HG03103 (cell line): ENCODE measurements around the gene FAM50B.
"Not testable (repeated sequence)": the region's sequence is repeated elsewhere in the genome, so short reads cannot be mapped to it uniquely, and the experiment has no call there.

ENCODE experiments used
- ATAC-seq: cut with Tn5 transposase; IDR thresholded peaks from one replicate; pipeline ENCODE4 v1.9.1; 2021; ENCODE audit warnings: low read depth; ENCODE audit not compliant: unreplicated experiment

FAM50B gene

DNA sequence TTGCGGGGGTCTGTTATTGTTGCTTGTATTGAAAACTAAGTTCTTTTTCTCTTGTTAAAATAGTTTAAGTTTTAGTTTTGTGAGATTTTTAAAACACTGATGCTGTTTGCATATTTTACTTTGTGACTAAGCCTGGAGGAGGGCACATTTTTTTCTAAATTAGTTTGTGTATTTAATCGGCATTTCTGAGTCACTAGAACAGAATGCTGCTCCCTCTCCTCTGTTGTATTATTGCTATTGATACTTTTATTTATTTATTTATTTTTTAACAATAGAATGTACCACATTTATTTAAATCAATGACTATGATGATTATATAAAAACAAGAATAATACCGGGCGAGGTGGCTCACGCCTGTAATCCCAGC, 5.1 kb upstream of the FAM50B start:
- no peak for ATAC-seq

DNA sequence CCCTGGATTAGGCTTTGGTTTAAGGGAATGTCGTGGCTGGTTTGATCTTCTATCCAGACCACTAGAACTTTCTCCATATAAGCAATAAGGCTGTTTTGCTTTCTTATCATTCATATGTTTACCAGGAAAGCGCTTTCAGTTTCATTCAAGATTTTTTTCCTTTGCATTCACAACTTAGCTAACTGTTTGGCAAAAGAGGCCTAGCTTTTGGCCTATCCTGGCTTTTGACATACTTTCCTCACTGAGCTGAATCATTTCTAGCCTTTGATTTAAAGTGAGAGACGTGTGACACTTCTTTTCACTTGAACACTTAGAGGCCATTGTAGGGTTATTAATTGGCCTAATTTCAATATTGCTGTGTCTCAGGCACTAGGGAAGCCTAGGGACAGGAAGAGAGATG, 1.7 kb upstream of the FAM50B start:
- no peak for ATAC-seq

DNA sequence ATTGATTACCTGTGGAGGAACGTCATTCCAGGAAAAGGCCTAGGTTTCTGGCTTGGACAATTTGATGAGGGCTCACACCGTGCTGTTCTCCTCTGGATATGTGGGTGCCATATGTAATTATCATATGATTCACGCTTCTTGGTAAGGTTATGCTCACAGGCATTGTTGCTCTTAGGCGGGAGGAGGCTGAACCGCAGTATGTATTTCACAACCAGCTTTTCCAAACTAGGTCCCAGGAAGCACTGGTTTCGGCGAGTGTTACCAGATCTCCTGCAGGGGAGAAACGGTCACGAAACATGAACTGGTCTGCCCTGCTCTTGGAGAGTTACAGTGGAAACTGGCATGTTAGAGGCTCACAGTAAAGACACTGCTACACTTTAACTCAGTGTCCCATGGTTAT, 793 bp upstream of the FAM50B start:
- ATAC-seq = no peak

DNA sequence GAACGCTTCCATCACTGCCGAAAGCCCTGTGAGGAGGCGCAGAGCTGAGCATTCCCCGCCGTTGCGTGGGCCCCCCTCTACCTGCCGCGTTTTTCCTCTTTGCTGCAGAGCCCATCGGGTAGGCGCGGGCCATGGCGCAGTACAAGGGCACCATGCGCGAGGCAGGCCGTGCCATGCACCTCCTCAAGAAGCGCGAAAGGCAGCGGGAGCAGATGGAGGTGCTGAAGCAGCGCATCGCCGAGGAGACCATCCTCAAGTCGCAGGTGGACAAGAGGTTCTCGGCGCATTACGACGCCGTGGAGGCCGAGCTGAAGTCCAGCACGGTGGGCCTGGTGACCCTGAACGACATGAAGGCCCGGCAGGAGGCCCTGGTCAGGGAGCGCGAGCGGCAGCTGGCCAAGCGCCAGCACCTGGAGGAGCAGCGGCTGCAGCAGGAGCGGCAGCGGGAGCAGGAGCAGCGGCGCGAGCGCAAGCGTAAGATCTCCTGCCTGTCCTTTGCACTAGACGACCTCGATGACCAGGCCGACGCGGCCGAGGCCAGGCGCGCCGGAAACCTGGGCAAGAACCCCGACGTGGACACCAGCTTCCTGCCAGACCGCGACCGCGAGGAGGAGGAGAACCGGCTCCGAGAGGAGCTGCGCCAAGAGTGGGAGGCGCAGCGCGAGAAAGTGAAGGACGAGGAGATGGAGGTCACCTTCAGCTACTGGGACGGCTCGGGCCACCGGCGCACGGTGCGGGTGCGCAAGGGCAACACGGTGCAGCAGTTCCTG, 693 bp downstream of the FAM50B start:
- no peak for ATAC-seq

DNA sequence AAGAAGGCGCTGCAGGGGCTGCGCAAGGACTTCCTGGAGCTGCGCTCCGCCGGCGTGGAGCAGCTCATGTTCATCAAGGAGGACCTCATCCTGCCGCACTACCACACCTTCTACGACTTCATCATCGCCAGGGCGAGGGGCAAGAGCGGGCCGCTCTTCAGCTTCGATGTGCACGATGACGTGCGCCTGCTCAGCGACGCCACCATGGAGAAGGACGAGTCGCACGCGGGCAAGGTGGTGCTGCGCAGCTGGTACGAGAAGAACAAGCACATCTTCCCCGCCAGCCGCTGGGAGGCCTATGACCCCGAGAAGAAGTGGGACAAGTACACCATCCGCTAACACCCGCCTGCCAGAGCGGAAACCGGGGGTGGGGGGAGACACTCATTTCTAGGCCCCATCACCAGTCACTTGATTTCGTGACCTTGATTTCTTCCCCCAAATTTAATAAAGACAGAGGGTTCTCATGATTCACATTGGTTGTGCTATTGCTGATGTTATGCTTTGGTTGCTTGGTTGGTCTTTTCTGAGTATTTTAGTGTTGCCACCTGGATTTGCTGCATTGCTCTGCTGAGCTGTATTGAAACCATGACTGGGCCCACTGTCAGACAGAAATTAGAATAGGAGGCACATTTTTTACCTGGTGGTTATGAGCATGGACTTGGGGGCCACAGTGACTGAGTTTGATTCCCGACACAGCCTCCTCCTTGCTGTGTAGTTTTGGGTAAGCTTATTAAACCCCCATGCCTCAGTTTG, 1.5 kb downstream of the FAM50B start:
- ATAC-seq = no peak

DNA sequence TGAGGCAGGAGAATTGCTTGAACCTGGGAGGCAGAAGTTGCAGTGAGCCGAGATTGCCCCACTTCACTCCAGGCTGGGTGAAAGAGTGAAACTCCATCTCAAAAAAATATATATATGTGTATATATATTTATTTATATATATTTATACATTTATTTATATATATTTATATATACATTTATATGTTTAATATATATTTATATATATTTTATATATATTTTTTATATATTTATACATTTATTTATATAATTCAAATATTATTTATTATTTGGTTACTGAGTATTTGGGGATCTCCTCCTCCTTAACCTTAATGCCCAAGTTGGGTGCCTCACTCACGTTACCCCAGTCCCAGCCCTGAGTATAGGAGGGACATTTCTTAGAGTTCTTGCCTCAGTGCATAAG, 2.7 kb downstream of the FAM50B start:
- no peak for ATAC-seq

DNA sequence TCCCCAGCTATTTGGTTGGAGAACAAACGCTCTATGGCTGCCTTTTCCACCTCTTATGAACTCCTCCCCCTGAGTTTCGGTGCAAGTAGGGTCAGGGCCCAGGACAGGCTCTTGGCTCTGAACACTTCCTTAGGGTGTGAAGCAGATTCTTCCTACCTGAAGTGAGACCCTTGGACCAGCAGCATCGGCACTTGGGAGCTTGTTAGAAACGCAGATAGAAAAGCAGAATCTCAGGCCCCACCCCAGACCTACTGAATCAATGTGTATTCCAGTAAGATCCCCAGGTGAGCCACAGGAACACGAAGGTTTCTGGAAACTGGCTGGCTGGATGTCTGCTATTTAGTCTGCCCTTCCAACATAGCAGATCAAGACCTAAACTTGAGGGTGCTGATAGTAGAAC, 3.2 kb downstream of the FAM50B start:
- ATAC-seq = no peak

DNA sequence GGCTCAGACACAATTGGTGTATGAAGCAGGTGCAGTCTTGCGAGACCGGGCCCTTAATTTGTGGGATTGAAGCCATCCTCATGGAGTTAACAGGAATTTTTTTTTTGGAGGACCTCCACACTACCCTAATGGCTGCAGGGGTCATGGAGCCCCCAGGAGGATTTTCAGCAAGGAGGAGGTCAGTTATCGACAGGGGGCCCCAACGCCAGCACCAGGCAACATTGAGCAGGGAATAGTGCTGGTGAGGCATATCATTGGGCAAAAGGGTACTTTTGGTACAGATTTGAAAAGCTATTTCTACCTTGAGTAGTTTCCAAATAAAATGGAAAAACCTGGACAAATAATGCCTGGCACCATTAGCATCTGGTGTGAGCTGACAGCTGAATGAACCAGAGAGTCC, 6.7 kb downstream of the FAM50B start:
- ATAC-seq = no peak

DNA sequence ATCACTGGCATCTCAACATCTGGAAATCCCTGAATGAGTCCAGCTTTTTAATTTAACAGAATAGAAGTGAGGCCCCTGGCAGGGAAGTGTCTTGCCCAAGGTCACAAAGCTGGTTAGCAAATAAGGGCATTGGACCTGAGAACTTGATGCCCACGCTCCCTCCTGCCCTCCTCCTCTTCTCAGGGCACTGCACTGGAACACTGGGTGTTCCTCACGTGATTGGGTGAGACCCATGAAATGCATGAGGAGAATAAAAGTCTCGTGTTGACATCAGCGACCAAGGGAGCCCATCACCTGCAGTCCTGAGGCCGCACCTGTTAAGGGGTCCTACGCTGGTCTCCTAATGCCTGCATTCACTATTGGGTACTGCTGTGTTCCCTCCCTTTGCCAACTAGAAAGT, 7.4 kb downstream of the FAM50B start:
- ATAC-seq = no peak

DNA sequence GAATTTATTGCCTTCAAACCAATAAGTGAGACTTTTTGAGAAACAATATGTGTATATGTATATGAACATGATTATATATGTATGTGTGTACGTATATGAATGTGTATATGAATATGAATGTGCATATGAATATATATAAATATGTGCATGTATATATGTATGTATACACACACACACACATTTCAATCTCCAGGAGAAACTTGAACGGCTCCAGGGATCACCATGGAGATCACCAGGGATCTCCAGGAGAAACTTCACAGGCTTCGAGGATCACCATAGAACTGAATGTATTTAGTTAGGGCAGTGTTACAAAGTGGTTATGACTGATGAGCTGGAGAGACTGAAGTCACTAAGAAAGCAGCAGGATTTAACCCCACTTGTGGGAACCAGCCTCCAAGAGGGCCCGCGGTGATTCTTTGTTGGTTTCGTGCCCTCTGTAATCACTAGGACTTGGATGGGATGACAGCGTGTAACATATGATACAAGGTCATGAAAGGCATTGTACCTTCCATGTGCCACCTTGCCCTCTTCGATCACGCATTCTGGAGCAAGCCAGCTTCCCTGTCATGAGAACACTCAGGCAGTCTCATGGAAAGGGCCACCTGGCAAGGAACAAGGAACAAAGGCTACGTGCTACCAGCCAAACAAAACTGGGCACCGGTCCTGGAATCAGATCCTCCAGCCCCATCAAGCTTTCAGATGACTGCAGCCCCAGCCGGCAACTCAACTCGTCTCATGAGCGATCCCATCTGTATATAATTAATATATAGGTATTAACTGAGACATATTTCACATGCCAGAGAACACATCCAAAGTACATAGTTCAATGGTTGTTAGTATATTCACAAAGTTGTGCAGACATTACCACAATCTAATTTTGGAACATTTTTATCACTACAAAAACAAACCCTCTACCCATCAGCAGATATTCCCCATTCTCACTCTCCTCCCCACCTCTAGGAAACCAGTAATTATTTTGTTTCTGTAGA, 8.6 kb downstream of the FAM50B start:
- no peak for ATAC-seq

DNA sequence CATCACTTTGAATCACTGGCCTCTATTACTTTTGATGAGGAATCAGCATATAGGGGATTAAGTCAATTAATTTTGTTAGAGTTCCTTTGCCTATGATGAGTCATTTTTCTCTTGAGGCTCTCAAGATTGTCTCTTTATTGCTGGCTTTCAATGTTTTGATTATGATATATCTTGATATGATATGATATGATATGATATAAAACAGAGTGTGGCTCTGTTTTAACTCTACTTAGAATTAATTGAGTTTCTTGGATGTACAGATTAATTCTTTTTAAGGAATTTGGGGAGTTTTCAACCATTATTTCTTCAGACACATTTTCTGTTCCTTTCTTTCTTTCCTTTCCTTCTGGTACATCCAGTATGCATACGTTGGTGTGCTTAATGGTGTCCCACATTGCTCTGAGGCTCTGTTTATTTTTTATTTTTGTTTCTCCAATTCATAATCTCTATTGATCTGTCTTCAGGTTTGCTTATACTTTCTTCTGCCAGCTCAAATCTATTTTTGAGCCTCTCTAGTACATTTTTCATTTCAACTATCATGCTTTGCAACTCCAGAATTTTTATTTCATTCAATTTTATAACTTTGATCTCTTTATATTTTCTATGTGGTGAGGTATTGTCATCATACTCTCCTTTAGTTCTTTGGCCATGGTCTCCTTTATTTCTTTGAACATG, 10.8 kb downstream of the FAM50B start:
- ATAC-seq = no peak

DNA sequence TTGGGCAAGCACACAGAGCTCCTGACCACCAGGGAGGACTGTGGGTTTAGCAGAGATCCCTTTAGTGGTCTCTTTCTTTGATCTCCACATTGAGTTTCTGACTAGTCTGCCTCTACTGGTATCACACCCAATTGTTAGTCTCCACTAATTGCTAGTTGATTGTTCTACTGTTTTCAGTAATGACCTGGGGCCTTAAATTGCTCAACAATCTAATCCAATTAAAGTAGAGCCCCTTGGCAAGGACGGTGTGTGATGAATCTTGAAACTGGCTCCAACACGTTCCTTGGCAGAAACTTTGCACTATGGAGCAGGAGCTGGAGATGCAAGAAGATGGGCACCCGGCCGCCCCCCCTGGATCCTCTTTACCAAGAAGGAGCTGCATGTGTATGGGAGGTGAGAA, 12.3 kb downstream of the FAM50B start:
- no peak for ATAC-seq

DNA sequence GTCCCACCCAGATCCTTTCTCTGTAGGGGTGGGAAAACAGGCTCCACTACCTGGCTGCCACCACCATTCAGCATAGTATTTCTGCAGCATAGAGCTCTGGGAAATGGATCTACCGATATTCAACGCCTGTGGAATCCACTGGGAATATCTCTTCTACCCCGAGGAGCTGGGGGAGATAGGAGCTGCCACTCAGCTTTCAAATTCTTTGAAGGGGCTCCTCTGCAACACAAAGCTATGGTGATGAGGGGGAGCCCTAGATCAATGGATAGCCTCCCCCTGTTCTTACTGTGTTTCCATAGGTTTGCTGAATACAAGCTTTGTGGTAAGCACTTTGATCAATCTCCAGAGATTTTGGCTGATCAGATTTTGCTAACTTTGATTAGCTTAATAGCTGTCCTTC, 12.9 kb downstream of the FAM50B start:
- ATAC-seq = no peak

DNA sequence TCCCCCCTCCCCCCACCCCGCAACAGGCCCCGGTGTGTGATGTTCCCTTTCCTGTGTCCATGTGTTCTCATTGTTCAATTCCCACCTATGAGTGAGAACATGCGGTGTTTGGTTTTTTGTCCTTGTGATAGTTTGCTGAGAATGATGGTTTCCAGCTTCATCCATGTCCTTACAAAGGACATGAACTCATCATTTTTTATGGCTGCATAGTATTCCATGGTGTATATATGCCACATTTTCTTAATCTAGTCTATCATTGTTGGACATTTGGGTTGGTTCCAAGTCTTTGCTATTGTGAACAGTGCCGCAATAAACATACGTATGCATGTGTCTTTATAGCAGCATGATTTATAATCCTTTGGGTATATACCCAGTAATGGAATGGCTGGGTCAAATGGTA, 14.1 kb downstream of the FAM50B start:
- not testable (repeated sequence) for ATAC-seq

DNA sequence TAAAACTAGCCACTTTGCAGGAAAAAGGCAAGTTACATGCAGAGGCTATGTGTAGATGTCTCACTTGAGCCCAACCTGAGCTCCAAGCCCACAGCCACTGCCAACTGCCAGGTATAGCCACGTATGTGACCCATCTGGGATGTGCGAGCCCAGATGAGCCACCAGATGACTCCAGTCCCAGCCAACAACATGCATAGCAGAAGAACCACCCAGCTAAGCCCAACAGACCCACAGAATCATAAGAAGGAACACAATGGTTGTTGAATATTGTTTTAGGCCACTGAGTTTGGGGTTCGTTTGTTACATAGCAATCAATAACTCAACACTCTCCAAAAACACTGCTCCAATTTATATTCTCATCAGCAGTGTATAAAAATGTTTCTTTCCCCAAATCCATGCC, 16.3 kb downstream of the FAM50B start:
- ATAC-seq = no peak

DNA sequence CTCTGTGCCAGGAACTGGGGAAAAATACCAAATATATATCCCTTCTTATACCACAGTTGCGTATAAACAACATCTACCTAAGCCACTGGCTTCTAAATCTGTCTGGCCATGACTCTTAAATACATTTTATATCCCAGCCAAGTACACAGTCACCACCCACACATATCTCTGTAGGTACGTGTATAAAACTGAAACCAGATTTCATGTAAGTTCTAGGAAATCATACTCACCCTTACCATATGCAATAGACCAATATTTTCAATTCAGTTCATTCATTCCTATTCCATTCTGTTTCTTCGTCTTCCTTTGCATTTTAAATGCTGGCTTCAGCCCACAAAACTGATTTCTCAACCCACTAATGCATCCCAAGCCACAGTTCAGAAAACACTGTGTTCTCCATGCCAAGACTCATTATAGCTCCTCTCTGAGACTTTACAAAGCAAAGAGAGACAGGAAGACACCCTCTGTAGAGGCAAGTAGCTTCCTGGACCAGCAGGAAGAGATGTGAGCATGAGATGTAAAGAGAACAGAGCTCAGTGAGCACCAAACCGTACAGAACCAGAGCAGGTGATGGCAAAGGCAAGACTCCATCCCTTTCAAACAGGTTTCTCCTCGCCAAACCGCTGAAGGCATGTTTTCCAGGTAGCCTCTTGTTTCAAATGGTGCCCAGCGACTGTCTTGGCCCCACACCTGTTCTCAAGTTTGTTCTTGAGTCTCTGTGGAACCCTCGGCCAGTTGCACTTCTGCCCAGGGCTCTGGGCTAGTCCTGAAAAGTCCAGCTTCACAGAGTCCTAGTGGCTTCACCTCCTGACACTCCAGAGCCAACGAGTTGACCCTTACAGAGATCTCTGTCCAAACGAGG, 18.7 kb downstream of the FAM50B start:
- ATAC-seq = no peak

DNA sequence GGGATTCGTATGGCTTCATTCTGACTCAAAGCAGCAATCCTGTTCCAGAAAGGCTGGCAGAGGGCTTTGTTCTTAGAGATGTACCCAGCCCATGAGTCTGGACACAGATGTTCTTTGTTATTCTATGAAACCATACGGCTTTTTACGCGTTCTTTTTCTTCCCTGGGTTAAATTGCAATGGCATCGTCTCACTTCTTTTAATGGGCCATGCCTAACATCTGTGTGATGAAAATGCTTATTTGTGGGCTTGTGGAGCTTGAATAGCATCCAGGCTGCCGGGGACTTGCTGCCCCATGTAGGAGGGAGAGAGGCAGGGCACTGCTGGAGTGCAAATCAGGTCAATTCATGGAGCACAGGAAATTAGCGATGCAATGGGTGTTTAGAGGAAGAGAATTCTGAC, 19.4 kb downstream of the FAM50B start:
- no peak for ATAC-seq

DNA sequence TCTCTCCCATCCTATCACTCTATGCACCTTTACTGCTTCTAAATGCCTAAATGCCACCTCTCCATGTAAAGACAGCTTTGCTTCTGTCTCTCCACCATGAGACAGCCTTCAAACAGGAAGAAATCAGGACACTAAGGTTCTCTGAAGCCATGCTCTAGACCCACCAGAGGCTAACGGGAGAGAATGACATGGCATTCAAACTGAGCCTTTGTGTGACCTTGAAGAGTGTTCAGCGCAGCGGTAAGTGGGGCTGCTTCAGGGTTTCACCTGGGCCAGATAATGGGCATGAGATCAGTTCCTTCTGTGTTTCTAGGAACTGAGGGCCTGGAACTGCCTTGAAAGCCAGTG, 20.1 kb downstream of the FAM50B start:
- ATAC-seq = no peak

DNA sequence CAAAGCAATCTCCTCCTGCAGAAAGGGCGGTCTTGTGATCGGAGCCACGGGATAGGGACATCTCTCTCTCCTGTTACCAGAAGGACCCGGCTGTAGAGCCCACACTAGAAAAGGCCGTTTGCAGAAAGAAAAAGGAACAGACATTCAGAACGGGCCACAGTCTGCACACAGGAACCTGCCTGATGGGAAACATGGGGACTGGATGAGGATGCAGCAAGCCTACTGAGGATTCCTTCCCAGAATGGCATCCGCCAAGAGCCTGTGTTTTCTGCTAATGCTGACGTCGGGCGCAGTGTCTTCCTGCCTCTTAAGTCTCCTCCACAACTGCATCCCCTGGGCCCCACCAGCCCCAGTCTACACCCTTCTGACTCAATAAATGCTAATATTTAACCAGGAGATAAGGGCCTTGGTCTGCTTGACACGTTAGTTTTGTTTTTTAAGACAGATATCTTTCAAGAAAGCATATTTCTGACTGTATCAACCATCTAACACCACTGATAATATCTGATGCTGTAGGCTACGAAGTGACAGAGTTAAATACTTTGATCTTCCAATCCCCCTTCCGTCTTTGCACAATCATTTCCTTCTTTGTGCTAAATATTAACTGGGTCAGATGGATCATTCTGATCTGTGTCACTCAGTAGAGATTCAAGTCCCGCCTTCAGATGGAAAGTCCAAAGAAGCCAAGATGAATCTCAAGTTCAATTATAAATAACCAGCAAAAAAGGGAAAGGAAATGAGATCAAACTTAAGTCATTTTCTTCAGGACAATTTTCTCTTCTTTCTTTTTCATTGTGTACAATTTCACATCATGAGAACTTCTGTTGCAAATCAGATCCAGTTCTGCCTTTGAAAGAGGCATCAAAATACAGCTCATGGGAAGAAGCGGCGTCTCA, 20.7 kb downstream of the FAM50B start:
- ATAC-seq = no peak
